ENCODE results near the gene MAP3K10.

GRCh38 chr19:40262422-40262821 lies 71.2 kb downstream of the MAP3K10 start:
- TF ChIP-seq CTCF (IDR thresholded peaks at IDR 0.05) (no peak), POLR2A (IDR thresholded peaks at IDR 0.05) (no peak)

All from tibial nerve (tissue), 3 donors.